Activated CD8-positive, alpha-beta memory T cell treated with anti-CD3 and anti-CD28 coated beads, Interleukin-2, amount 50 U/mL, for 24 hours (primary cell): ENCODE data around the gene VPS13C.
"Not testable (repeated sequence)": the region's sequence is repeated elsewhere in the genome, so short reads cannot be mapped to it uniquely, and the experiment has no call there.

Source experiments
- DNase-seq: peaks from one replicate; pipeline ENCODE4 v3.0.0-alpha.2; 2020; ENCODE audit errors: extremely low read depth

VPS13C gene

GRCh38 chr15:62047282-62047827, 12.9 kb downstream of the VPS13C start:
- DNase-seq, result no peak

GRCh38 chr15:62046078-62046743, 14.0 kb downstream of the VPS13C start:
- DNase-seq, result no peak

GRCh38 chr15:62035256-62035924, 24.9 kb downstream of the VPS13C start:
- DNase-seq, result no peak

- DNase-seq, result no peak
These were observed 32.3 kb downstream of the VPS13C start for GRCh38 chr15:62027916-62028315.

- no peak for DNase-seq
These were observed 33.0 kb downstream of the VPS13C start for GRCh38 chr15:62027263-62027565.

GRCh38 chr15:62026487-62027262, 33.6 kb downstream of the VPS13C start:
- DNase-seq, result no peak

GRCh38 chr15:62021991-62022600, 38.2 kb downstream of the VPS13C start:
- DNase-seq, result no peak

- DNase-seq, result no peak
These were observed 39.6 kb downstream of the VPS13C start for GRCh38 chr15:62020576-62021160.

- DNase-seq, result not testable (repeated sequence)
These were observed 54.9 kb downstream of the VPS13C start for GRCh38 chr15:62005354-62005753.

GRCh38 chr15:61997786-61998185, 62.5 kb downstream of the VPS13C start:
- no peak for DNase-seq

GRCh38 chr15:61996056-61996635, 64.1 kb downstream of the VPS13C start:
- DNase-seq, result no peak

GRCh38 chr15:61994216-61994615, 66.0 kb downstream of the VPS13C start:
- DNase-seq, result no peak

- DNase-seq, result no peak
These were observed 67.7 kb downstream of the VPS13C start for GRCh38 chr15:61992518-61992917.

- DNase-seq, result no peak
These were observed 70.6 kb downstream of the VPS13C start for GRCh38 chr15:61989667-61990066.

GRCh38 chr15:61987824-61988223, 72.4 kb downstream of the VPS13C start:
- DNase-seq, result no peak

- DNase-seq, result no peak
These were observed 77.2 kb downstream of the VPS13C start for GRCh38 chr15:61983081-61983480.

GRCh38 chr15:61978225-61978624, 82.0 kb downstream of the VPS13C start:
- DNase-seq, result no peak

- no peak for DNase-seq
These were observed 85.5 kb downstream of the VPS13C start for GRCh38 chr15:61974759-61975158.

- DNase-seq, result no peak
These were observed 86.1 kb downstream of the VPS13C start for GRCh38 chr15:61974118-61974517.

GRCh38 chr15:61951949-61952348, 108.3 kb downstream of the VPS13C start:
- no peak for DNase-seq

- no peak for DNase-seq
These were observed 113.5 kb downstream of the VPS13C start for GRCh38 chr15:61946778-61947177.

GRCh38 chr15:61943992-61944391, 116.3 kb downstream of the VPS13C start:
- no peak for DNase-seq
